K562 (cell line): ENCODE results near the gene RAB9B. TPM values are rescaled to one million over a fixed set of nuclear protein-coding genes. Genes with fewer than 3 reads are reported as not detected.

ENCODE experiments used
- ATAC-seq: fragments of 200-7000 bp; cut with Tn5 transposase; 3 replicates; pipeline ENCODE4 v1.9.1; 2020; ENCODE audit warnings: moderate library complexity
- BruUV-seq: library from RNA; stranded (reverse); fragments of 400-500 nt; replicated peaks from 2 replicates; lab custom pipeline; 2021; lab: Mats Ljungman, UMichigan
- CTCF ChIA-PET: fragments of 300-600 bp; formaldehyde crosslinking; extraction: SDS; loops from one replicate; lab custom pipeline; 2021; ENCODE audit warnings: low intra/inter-chr PET ratio; lab: Yijun Ruan, JAX
- POLR2A ChIA-PET: fragments of 300-600, 350-650 bp; sonication (Branson Sonifier 250); formaldehyde crosslinking; extraction: SDS; loops from one replicate; lab custom pipeline; 2021; ENCODE audit warnings: antibody characterized with exemption, inconsistent platforms; lab: Yijun Ruan, JAX
- DNase-seq, 4 experiments: peaks; one replicate each; pipeline versions ENCODE4 v3.0.0 to v3.0.0-alpha.2; 2011 to 2018; ENCODE audit warnings: low spot score in 3 of 4, mixed read lengths in 3 of 4; ENCODE audit errors: extremely low read depth in 1 of 4
- FAIRE-seq: peaks from 2 replicates; lab custom pipeline; 2011; peaks lifted over from hg19 to GRCh38; lab: Jason Lieb, UNC
- H2AFZ ChIP-seq: 2 replicates; pipeline ENCODE4 v1.6.0; 2011; ENCODE audit warnings: low read depth, low read length, control low read depth, inconsistent platforms
- H3K27ac ChIP-seq: fragments of 200-600 bp; 3 replicates; pipeline ENCODE4 v1.8.0; 2011; ENCODE audit warnings: low read depth, mild to moderate bottlenecking, control low read depth, inconsistent platforms, low read length, moderate library complexity, mixed read lengths; ENCODE audit errors: extremely low read depth
- H3K27me3 ChIP-seq, 2 experiments: fragments of 300-600 bp in 1 of 2; 2 replicates in 1 of 2; 3 replicates in 1 of 2; pipeline versions ENCODE4 v1.6.0 to v1.8.0; 2011; ENCODE audit warnings: inconsistent platforms in 2 of 2, low read length in 2 of 2, mild to moderate bottlenecking in 1 of 2, mixed read lengths in 1 of 2, moderate library complexity in 1 of 2; ENCODE audit not compliant: control insufficient read depth in 2 of 2, insufficient read depth in 2 of 2
- H3K36me3 ChIP-seq: fragments of 300-600 bp; 3 replicates; pipeline ENCODE4 v1.8.0; 2011; ENCODE audit warnings: mild to moderate bottlenecking, low read length, inconsistent platforms; ENCODE audit not compliant: control insufficient read depth, insufficient read depth
- H3K4me1 ChIP-seq, 2 experiments: fragments of 200-600 bp in 1 of 2; replicated peaks in 1 of 2; 2 replicates in 1 of 2; 3 replicates in 1 of 2; pipeline versions ENCODE4 v1.5.1 to v1.8.0; 2011; ENCODE audit warnings: inconsistent platforms in 2 of 2, low read length in 2 of 2, mild to moderate bottlenecking in 1 of 2, mixed read lengths in 1 of 2, moderate library complexity in 1 of 2; ENCODE audit not compliant: control insufficient read depth in 2 of 2, insufficient read depth in 2 of 2
- H3K4me2 ChIP-seq: 2 replicates; pipeline ENCODE4 v1.6.1; 2011; ENCODE audit warnings: low read length, control low read depth, inconsistent platforms, mixed read lengths; ENCODE audit not compliant: insufficient read depth
- H3K4me3 ChIP-seq: fragments of 200-600 bp; sonication (generic), shearing (Covaris generic); 2 replicates; pipeline ENCODE4 v1.5.1; 2016; ENCODE audit warnings: control low read depth, inconsistent platforms
- H3K79me2 ChIP-seq: fragments of 200-600 bp; 3 replicates; pipeline ENCODE4 v1.8.0; 2011; ENCODE audit warnings: low read length, inconsistent platforms; ENCODE audit not compliant: control insufficient read depth, insufficient read depth
- H3K9ac ChIP-seq, 2 experiments: 2 replicates each; pipeline versions ENCODE4 v1.6.0 to v1.6.1; 2011; ENCODE audit warnings: low read depth in 2 of 2, low read length in 2 of 2, control low read depth in 1 of 2, inconsistent platforms in 1 of 2, mild to moderate bottlenecking in 1 of 2, mixed read lengths in 1 of 2; ENCODE audit not compliant: insufficient read depth in 1 of 2
- H3K9me1 ChIP-seq: one replicate; pipeline ENCODE4 v1.6.0; 2011; ENCODE audit warnings: inconsistent platforms, mild to moderate bottlenecking, low read length, moderate library complexity; ENCODE audit not compliant: control insufficient read depth, insufficient read depth
- H3K9me3 ChIP-seq: replicated peaks from 2 replicates; pipeline ENCODE4 v1.5.1; 2011; ENCODE audit warnings: low read depth, low read length, inconsistent platforms; ENCODE audit not compliant: control insufficient read depth, insufficient read depth
- H4K20me1 ChIP-seq: replicated peaks from 2 replicates; pipeline ENCODE4 v1.6.1; 2011; ENCODE audit warnings: low read length, inconsistent platforms, mixed read lengths; ENCODE audit not compliant: control insufficient read depth, insufficient read depth
- BCOR ChIP-seq: fragments of 450-650 bp; IDR thresholded peaks from 2 replicates; pipeline ENCODE4 v1.6.1; 2016
- CHD1 ChIP-seq: fragments of 200-600 bp; sonication (generic); IDR thresholded peaks from one replicate; pipeline ENCODE4 v1.6.1; 2012; ENCODE audit warnings: mild to moderate bottlenecking, moderate library complexity, low read length, inconsistent platforms
- CREM ChIP-seq: IDR thresholded peaks from 2 replicates; pipeline ENCODE4 v1.6.1; 2014; ENCODE audit warnings: antibody characterized with exemption, low read depth
- POLR2A ChIP-seq: fragments of 450-650 bp; conservative IDR thresholded peaks from 2 replicates; pipeline ENCODE4 v1.6.1; 2016
- TBL1XR1 ChIP-seq, 2 experiments: IDR thresholded peaks; 2 replicates each; pipeline ENCODE4 v1.6.1; 2012; ENCODE audit warnings: improper control_type of control experiment in 2 of 2, low read length in 2 of 2, mild to moderate bottlenecking in 1 of 2
- ZNF232 ChIP-seq: sonication (generic); formaldehyde crosslinking; IDR thresholded peaks from 2 replicates; pipeline ENCODE4 v1.8.0; 2022; ENCODE audit warnings: mild to moderate bottlenecking, missing genetic modification reagents
- ZNF586 ChIP-seq: fragments of 450-650 bp; formaldehyde crosslinking; conservative IDR thresholded peaks from 2 replicates; pipeline ENCODE4 v1.4.0; 2020; ENCODE audit warnings: mild to moderate bottlenecking, moderate library complexity
- WGBS: fragments of 100-300 bp; shearing (Covaris generic); methylation state at CpG from one replicate; pipeline ENCODE4 v1.1.6; 2016; ENCODE audit warnings: low coverage, mixed read lengths; ENCODE audit not compliant: insufficient coverage; ENCODE audit errors: missing lambda C conversion rate; 5-methylcytosine and 5-hydroxymethylcytosine counted together
- in situ Hi-C: fragments of 300-500 bp; cut with MboI; formaldehyde crosslinking; loops from 4 replicates; pipeline ENCODE4 v1.15.0; 2018; ENCODE audit warnings: inconsistent platforms, mixed read lengths
- intact Hi-C: fragments of 100-400 bp; cut with micrococcal nuclease; formaldehyde crosslinking; loops from 2 replicates; pipeline ENCODE4 v1.14.2; 2022
- polyA plus RNA-seq, 8 experiments: library from polyadenylated mRNA; depleted of rRNA in 4 of 8; stranded (reverse) in 5 of 8; unstranded in 3 of 8; fragments of >200 nt; fragmentation: Nextera tagmentation in 2 of 8; fragmentation: Illumina TruSeq in 1 of 8; extraction: Ambion mirVana in 2 of 8; extraction: Trizol in 1 of 8; gene quantifications; 2 replicates each; pipeline versions ENCODE4 v1.2.1 to v1.2.3, GENCODE V29; 2011 to 2014; ENCODE audit warnings: inconsistent platforms in 1 of 8, missing spikeins in 1 of 8
- total RNA-seq, 7 experiments: library from RNA; depleted of rRNA in 6 of 7; stranded (reverse); fragments of >200 nt in 6 of 7; fragmentation: Illumina TruSeq in 2 of 7; extraction: Trizol in 2 of 7; gene quantifications; 2 replicates each; pipeline versions ENCODE4 v1.2.1 to v1.2.3, GENCODE V29; 2011 to 2021; ENCODE audit warnings: low replicate concordance in 1 of 7
- TF ChIP-seq, protein P1 (sequence below): fragments of 250-450 bp; sonication (Bioruptor Pico); IDR thresholded peaks from 2 replicates; pipeline ENCODE4 v1.4.0; 2020; ENCODE audit warnings: borderline replicate concordance
- TF ChIP-seq, protein P2 (sequence below): fragments of 250-450 bp; sonication (Bioruptor Pico); IDR thresholded peaks from 2 replicates; pipeline ENCODE4 v1.5.0; 2021
- TF ChIP-seq, protein P3 (sequence below): fragments of 250-450 bp; sonication (Bioruptor Pico); IDR thresholded peaks from 2 replicates; pipeline ENCODE4 v1.9.0; 2021; ENCODE audit warnings: mild to moderate bottlenecking
- TF ChIP-seq, protein P4 (sequence below): IDR thresholded peaks from 3 replicates; pipeline ENCODE4 v1.6.1; 2011; ENCODE audit warnings: borderline replicate concordance, mild to moderate bottlenecking, moderate library complexity; ENCODE audit not compliant: insufficient read length; ENCODE audit errors: extremely low read depth

The RAB9B gene
- total and polyA plus RNA-seq, 9 of the 15 experiments (the other 6 are each of a cell fraction or from before 2014, with no cell fraction given): 0.03 to 0.05 (median 0.04) TPM; not detected in 6

DNA sequence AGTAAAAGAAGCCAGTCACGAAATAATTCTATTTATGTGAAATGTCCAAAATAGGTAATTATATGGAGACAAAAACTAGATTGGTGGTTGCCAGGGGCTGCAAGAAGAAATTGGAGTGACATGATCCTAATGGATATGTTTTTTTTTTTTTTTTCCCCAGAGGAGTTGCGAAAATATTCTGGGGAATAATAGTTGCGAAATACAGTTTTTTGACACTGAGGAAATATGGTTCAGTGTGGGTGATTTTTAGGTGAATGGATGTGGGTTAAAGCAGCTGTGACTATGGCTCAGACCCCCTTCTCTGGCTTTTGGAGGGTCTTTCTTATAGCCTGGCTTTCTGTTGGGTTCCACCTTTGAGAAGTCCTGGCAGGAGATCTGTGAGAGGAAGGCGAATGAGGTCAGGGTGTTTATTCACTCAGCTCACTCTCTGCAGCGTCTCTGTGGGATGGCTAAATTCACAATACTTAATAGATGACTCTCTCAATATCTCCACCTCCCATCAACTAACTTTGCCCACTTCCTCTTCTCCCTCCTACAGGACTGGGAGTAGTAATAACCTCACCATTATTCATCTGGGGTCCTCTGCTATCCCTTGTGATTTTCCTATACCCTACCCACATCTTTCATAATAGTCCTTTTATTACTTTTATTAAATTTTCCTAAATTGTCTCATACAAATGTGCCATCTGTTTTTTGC is 15.3 kb upstream of the RAB9B start:
- TF ChIP-seq CREM: no peak
- TF ChIP-seq, protein P1, sequence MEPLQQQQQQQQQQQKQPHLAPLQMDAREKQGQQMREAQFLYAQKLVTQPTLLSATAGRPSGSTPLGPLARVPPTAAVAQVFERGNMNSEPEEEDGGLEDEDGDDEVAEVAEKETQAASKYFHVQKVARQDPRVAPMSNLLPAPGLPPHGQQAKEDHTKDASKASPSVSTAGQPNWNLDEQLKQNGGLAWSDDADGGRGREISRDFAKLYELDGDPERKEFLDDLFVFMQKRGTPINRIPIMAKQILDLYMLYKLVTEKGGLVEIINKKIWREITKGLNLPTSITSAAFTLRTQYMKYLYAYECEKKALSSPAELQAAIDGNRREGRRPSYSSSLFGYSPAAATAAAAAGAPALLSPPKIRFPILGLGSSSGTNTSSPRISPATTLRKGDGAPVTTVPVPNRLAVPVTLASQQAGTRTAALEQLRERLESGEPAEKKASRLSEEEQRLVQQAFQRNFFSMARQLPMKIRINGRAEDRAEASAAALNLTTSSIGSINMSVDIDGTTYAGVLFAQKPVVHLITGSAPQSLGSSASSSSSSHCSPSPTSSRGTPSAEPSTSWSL (CRISPR knock-in tag): no peak
- TF ChIP-seq TBL1XR1 (IDR thresholded peaks at IDR 0.05; ENCODE audit: low read length in 2 of 2): no peak
- TF ChIP-seq, protein P2, sequence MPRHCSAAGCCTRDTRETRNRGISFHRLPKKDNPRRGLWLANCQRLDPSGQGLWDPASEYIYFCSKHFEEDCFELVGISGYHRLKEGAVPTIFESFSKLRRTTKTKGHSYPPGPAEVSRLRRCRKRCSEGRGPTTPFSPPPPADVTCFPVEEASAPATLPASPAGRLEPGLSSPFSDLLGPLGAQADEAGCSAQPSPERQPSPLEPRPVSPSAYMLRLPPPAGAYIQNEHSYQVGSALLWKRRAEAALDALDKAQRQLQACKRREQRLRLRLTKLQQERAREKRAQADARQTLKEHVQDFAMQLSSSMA (CRISPR knock-in tag): no peak
- TF ChIP-seq POLR2A: no peak
- no peak for TF ChIP-seq BCOR
- TF ChIP-seq, protein P3, sequence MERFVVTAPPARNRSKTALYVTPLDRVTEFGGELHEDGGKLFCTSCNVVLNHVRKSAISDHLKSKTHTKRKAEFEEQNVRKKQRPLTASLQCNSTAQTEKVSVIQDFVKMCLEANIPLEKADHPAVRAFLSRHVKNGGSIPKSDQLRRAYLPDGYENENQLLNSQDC (CRISPR knock-in tag): no peak
- no peak for TF ChIP-seq ZNF232 (CRISPR knock-in tag)
- no peak for TF ChIP-seq CHD1
- TF ChIP-seq, protein P4, sequence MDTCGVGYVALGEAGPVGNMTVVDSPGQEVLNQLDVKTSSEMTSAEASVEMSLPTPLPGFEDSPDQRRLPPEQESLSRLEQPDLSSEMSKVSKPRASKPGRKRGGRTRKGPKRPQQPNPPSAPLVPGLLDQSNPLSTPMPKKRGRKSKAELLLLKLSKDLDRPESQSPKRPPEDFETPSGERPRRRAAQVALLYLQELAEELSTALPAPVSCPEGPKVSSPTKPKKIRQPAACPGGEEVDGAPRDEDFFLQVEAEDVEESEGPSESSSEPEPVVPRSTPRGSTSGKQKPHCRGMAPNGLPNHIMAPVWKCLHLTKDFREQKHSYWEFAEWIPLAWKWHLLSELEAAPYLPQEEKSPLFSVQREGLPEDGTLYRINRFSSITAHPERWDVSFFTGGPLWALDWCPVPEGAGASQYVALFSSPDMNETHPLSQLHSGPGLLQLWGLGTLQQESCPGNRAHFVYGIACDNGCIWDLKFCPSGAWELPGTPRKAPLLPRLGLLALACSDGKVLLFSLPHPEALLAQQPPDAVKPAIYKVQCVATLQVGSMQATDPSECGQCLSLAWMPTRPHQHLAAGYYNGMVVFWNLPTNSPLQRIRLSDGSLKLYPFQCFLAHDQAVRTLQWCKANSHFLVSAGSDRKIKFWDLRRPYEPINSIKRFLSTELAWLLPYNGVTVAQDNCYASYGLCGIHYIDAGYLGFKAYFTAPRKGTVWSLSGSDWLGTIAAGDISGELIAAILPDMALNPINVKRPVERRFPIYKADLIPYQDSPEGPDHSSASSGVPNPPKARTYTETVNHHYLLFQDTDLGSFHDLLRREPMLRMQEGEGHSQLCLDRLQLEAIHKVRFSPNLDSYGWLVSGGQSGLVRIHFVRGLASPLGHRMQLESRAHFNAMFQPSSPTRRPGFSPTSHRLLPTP: no peak
- no peak for TF ChIP-seq ZNF586 (CRISPR knock-in tag)
- TF ChIP-seq, all 486 proteins: peak for 0
- no peaks in the 10 kb centered on the region for H3K79me2 ChIP-seq
- H3K36me3 ChIP-seq: no peaks in the 10 kb centered on the region
- H3K4me3 ChIP-seq: no peak overlapping the region
- H3K9me1 ChIP-seq: no peaks in the 10 kb centered on the region
- no peaks in the 10 kb centered on the region for H3K27me3 ChIP-seq
- H3K9ac ChIP-seq: no peak overlapping the region
- POLR2A ChIA-PET: no interaction called here
- no TSS peak for BruUV-seq
- no peak overlapping the region for H2AFZ ChIP-seq
- no peak for DNase-seq
- no peaks in the 10 kb centered on the region for H3K4me1 ChIP-seq
- no peaks in the 10 kb centered on the region for H4K20me1 ChIP-seq
- no peaks in the 10 kb centered on the region for H3K9me3 ChIP-seq
- in situ Hi-C loops: no loop called here
- CTCF ChIA-PET: interaction anchor here (0.7 kb wide), 1 partner anchor 1840 kb away, joined by 3 read pairs; no protein-coding TSS in a partner anchor
- ATAC-seq: no peak
- no peak overlapping the region for H3K27ac ChIP-seq
- intact Hi-C loops: loop anchor here (10.0 kb wide), 1 partner anchor 427 kb away; no protein-coding TSS in a partner anchor
- no peak overlapping the region for H3K4me2 ChIP-seq
- no peak for FAIRE-seq
- 0% methylated on average over 3 of the region's 5 CpGs for WGBS
